DMS114 treated with DMSO at 0.1 percent for 48 hours (cell line): ENCODE results near the gene SNED1.

Experiments used
- DNase-seq: peaks from one replicate; lab custom pipeline; 2025; ENCODE audit not compliant: unreplicated experiment; lab: John Stamatoyannopoulos, UW

The SNED1 gene

GRCh38 chr2:240959941-240960308 lies 38.5 kb upstream of the SNED1 start:
- DNase-seq, result no peak

GRCh38 chr2:240960309-240960970 lies 38.0 kb upstream of the SNED1 start:
- no peak for DNase-seq

- no peak for DNase-seq
Measured at GRCh38 chr2:240960971-240961876, 37.2 kb upstream of the SNED1 start.

- no peak for DNase-seq
Measured at GRCh38 chr2:240961910-240962299, 36.5 kb upstream of the SNED1 start.

GRCh38 chr2:240962300-240963064 lies 35.9 kb upstream of the SNED1 start:
- no peak for DNase-seq

- DNase-seq, result no peak
Measured at GRCh38 chr2:240963065-240963867, 35.2 kb upstream of the SNED1 start.

- no peak for DNase-seq
Measured at GRCh38 chr2:240963868-240964703, 34.3 kb upstream of the SNED1 start.

- no peak for DNase-seq
Measured at GRCh38 chr2:240964704-240965295, 33.6 kb upstream of the SNED1 start.

DNA sequence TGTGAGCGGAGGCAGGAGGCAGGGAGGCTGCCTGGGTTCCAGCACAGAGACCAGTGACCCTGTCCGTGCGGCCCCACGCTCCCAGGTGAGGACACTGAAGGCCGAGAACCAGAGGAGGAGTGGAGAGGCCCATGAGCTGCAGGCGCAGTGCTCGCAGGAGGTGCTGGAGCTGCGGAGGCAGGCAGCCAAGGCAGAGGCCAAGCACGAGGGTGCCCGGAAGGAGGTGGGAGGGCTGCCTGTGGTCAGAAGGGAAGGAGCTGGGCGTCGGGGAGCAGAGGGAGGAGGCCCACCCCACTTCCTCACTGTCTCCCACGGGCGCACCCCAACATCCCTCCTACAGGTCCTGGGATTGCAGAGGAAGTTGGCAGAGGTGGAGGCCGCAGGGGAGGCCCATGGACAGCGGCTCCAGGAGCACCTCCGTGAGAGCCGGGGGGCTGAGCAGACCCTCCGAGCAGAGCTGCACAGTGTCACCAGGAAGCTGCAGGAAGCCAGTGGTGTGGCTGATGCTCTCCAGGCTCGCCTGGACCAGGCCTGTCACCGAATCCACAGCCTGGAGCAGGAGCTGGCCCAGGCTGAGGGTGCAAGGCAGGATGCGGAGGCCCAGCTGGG lies 33.0 kb upstream of the SNED1 start:
- no peak for DNase-seq

DNA sequence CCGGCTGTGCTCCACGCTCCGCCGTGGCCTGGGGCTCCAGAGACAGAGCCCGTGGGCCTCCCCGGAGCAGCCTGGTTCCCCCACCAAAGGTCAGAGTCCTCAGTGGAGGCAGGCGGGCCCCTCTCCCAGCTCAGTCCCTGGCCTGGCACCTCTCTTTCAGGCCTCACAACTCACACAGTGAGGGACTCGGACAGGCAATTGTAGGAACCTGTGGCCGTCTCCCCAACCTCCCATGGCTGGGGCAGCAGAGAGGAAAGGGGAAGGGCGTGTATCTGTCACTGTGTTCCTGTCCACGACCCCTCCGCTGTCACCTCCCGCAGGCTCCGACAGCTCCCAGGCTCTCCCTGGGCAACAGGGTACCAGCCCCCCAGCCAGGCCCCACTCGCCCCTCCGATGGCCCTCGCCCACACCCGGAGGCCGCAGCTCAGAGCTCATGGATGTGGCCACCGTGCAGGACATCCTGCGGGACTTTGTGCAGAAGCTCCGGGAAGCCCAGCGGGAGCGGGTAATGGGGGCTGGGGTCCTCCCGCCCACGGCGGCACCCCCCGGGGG lies 32.4 kb upstream of the SNED1 start:
- no peak for DNase-seq

GRCh38 chr2:240966457-240966905 lies 31.9 kb upstream of the SNED1 start:
- no peak for DNase-seq

- DNase-seq, result no peak
Measured at GRCh38 chr2:240966906-240967680, 31.3 kb upstream of the SNED1 start.

DNA sequence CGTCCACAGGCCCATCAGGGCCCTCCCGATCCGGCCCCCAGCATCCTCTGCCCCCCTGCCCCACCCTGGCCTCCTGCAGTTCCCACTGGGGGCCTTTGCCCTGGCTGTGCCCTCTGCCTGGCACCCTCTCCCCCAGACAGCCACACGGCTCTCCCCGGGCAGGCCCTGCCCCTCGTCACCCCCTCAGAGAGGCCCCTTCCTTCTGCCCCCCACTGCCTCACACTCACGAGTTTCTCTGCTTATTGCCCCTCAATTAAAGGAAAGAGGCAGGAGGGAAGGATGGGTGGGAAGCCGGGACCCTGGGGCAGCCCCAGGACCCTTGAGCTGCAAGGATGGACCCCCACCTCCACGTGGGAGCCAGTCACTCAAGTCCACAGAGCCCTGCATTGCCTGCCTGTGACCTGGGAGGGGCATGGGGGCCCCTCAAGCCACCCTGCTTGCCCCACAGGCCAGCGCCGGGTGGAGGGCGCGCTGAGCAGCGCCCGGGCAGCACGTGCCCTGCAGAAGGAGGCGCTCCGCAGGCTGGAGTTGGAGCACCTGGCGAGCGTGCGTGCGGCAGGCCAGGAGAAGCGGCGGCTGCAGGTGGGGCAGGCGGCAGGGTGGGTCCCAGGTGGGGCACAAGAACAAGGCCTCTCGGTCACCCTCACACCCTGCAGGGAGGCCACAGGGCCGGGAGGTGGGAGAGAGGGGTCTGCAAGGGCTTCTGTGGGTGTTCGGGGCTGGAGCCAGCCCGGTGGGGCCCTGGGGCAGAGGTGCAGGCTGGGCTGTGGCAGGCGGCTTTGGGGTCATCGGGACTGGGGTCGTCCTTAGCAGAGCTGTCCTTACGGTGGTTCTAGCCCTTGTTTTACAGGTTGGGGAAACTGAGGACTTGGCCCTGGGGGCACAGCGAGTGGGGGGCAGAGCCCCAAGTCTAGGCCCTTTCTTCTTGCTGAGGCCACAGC lies 30.5 kb upstream of the SNED1 start:
- no peak for DNase-seq

- no peak for DNase-seq
Measured at GRCh38 chr2:240968731-240969624, 29.4 kb upstream of the SNED1 start.

- DNase-seq, result no peak
Measured at GRCh38 chr2:240970104-240970503, 28.3 kb upstream of the SNED1 start.

- DNase-seq, result no peak
Measured at GRCh38 chr2:240970816-240971215, 27.6 kb upstream of the SNED1 start.
